Fibroblast of skin of left biceps (primary cell): ENCODE results near the gene SEMA3D.
A peak's percentile ranks its signal among the peaks of the same experiment; 100 is the strongest.

Source experiments
- DNase-seq, 2 experiments: peaks; one replicate each; pipeline ENCODE4 v3.0.0-alpha.2; 2013; ENCODE audit warnings: low read depth in 2 of 2

SEMA3D gene

GRCh38 chr7:85079434-85079833 is 107.4 kb downstream of the SEMA3D start:
- no peak for DNase-seq

- DNase-seq, result no peak
Observed at GRCh38 chr7:85078181-85078580, 108.7 kb downstream of the SEMA3D start.

GRCh38 chr7:85075864-85076263 is 111.0 kb downstream of the SEMA3D start:
- no peak for DNase-seq

GRCh38 chr7:85074992-85075391 is 111.9 kb downstream of the SEMA3D start:
- no peak for DNase-seq

- DNase-seq, result no peak
Observed at GRCh38 chr7:85074016-85074415, 112.8 kb downstream of the SEMA3D start.

GRCh38 chr7:85070967-85071628 is 115.8 kb downstream of the SEMA3D start:
- DNase-seq, result peak; percentile 77 to 82

- peak; percentile 72 for DNase-seq
Observed at GRCh38 chr7:85068799-85069198, 118.1 kb downstream of the SEMA3D start.

GRCh38 chr7:85067371-85067770 is 119.5 kb downstream of the SEMA3D start:
- DNase-seq, result no peak

GRCh38 chr7:85065888-85066485 is 120.9 kb downstream of the SEMA3D start:
- peak; percentile 15 to 17 for DNase-seq

- peak; percentile 19 to 27 for DNase-seq
Observed at GRCh38 chr7:85065306-85065705, 121.5 kb downstream of the SEMA3D start.

GRCh38 chr7:85062651-85063050 is 124.2 kb downstream of the SEMA3D start:
- no peak for DNase-seq

- no peak for DNase-seq
Observed at GRCh38 chr7:85061456-85061855, 125.4 kb downstream of the SEMA3D start.

- DNase-seq, result no peak
Observed at GRCh38 chr7:85060696-85061095, 126.2 kb downstream of the SEMA3D start.

GRCh38 chr7:85055906-85056305 is 130.9 kb downstream of the SEMA3D start:
- no peak for DNase-seq

GRCh38 chr7:85055196-85055595 is 131.7 kb downstream of the SEMA3D start:
- no peak for DNase-seq

- no peak for DNase-seq
Observed at GRCh38 chr7:85054306-85054705, 132.6 kb downstream of the SEMA3D start.

GRCh38 chr7:85052894-85053293 is 134.0 kb downstream of the SEMA3D start:
- no peak for DNase-seq

- DNase-seq, result no peak
Observed at GRCh38 chr7:85052056-85052737, 134.7 kb downstream of the SEMA3D start.

- DNase-seq, result no peak
Observed at GRCh38 chr7:85046534-85046933, 140.3 kb downstream of the SEMA3D start.

- DNase-seq, result peak in 1 of 2 experiments; percentile 33
Observed at GRCh38 chr7:85041605-85042216, 145.1 kb downstream of the SEMA3D start.

- no peak for DNase-seq
Observed at GRCh38 chr7:85039196-85039923, 147.5 kb downstream of the SEMA3D start.

- no peak for DNase-seq
Observed at GRCh38 chr7:85038466-85038865, 148.4 kb downstream of the SEMA3D start.
